HepG2 (cell line): ENCODE data around the gene RSPRY1. TPM values are rescaled to one million over a fixed set of nuclear protein-coding genes. Genes with fewer than 3 reads are reported as not detected.
A peak's percentile ranks its signal among the peaks of the same experiment; 100 is the strongest.

ENCODE experiments used
- ATAC-seq: fragments of 200-7000 bp; cut with Tn5 transposase; 3 replicates; pipeline ENCODE4 v1.9.1; 2020; ENCODE audit warnings: mild to moderate bottlenecking, moderate library complexity
- Bru-seq: library from RNA; stranded (reverse); fragments of 400-500 nt; gene quantifications from one replicate; lab custom pipeline; 2021; lab: Mats Ljungman, UMichigan
- BruChase-seq, 2 experiments: library from RNA; stranded (reverse); fragments of 400-500 nt; gene quantifications; one replicate each; lab custom pipeline; 2021; lab: Mats Ljungman, UMichigan
- BruUV-seq: library from RNA; stranded (reverse); fragments of 400-500 nt; replicated peaks from 2 replicates; lab custom pipeline; 2021; lab: Mats Ljungman, UMichigan
- CTCF ChIA-PET: fragments of 300-600 bp; formaldehyde crosslinking; extraction: SDS; loops from one replicate; lab custom pipeline; 2021; ENCODE audit warnings: low total read pairs, inconsistent platforms, low intra/inter-chr PET ratio; lab: Yijun Ruan, JAX
- POLR2A ChIA-PET: fragments of 350-600 bp; sonication (Branson Sonifier 250); formaldehyde crosslinking; loops from one replicate; lab custom pipeline; 2020; ENCODE audit warnings: antibody characterized with exemption, inconsistent platforms; lab: Yijun Ruan, JAX
- DNase-seq: peaks from one replicate; pipeline ENCODE4 v3.0.0-alpha.2; 2015; ENCODE audit warnings: low spot score
- FAIRE-seq: peaks from 3 replicates; lab custom pipeline; 2011; peaks lifted over from hg19 to GRCh38; lab: Jason Lieb, UNC
- H2AFZ ChIP-seq: one replicate; pipeline ENCODE4 v1.6.1; 2011; ENCODE audit warnings: low read length, inconsistent platforms
- H3K27ac ChIP-seq: fragments of 300-600 bp; 3 replicates; pipeline ENCODE4 v1.8.0; 2011; ENCODE audit warnings: mixed run types, mild to moderate bottlenecking, mixed read lengths, low read length, inconsistent platforms; ENCODE audit not compliant: insufficient read depth; ENCODE audit errors: extremely low read length
- H3K27me3 ChIP-seq, 2 experiments: fragments of 200-600 bp in 1 of 2; 2 replicates in 1 of 2; 3 replicates in 1 of 2; pipeline versions ENCODE4 v1.6.0 to v1.8.0; 2011; ENCODE audit warnings: low read length in 2 of 2, mild to moderate bottlenecking in 2 of 2, moderate library complexity in 2 of 2, inconsistent platforms in 1 of 2; ENCODE audit not compliant: insufficient read depth in 2 of 2, control insufficient read depth in 1 of 2
- H3K36me3 ChIP-seq, 2 experiments: fragments of 200-600 bp in 1 of 2; replicated peaks in 1 of 2; 2 replicates in 1 of 2; 3 replicates in 1 of 2; pipeline versions ENCODE4 v1.5.1 to v1.8.0; 2011; ENCODE audit warnings: low read length in 2 of 2, inconsistent platforms in 1 of 2; ENCODE audit not compliant: insufficient read depth in 2 of 2, control insufficient read depth in 1 of 2
- H3K4me1 ChIP-seq: 2 replicates; pipeline ENCODE4 v1.5.1; 2012; ENCODE audit warnings: low read length, inconsistent platforms; ENCODE audit not compliant: insufficient read depth
- H3K4me2 ChIP-seq: 2 replicates; pipeline ENCODE4 v1.6.0; 2011; ENCODE audit warnings: low read depth, low read length, inconsistent platforms
- H3K4me3 ChIP-seq, 3 experiments: fragments of 200-600 bp in 1 of 3; sonication (generic), shearing (Covaris generic) in 1 of 3; replicated peaks in 1 of 3; 2 replicates each; pipeline ENCODE4 v1.5.1; 2011 to 2016; ENCODE audit warnings: low read length in 3 of 3, inconsistent platforms in 2 of 3, low read depth in 2 of 3, mild to moderate bottlenecking in 2 of 3, control low read depth in 1 of 3, mixed read lengths in 1 of 3; ENCODE audit not compliant: insufficient read depth in 1 of 3
- H3K79me2 ChIP-seq: one replicate; pipeline ENCODE4 v1.6.1; 2011; ENCODE audit warnings: low read length, inconsistent platforms; ENCODE audit not compliant: insufficient read depth
- H3K9ac ChIP-seq: 2 replicates; pipeline ENCODE4 v1.6.0; 2011; ENCODE audit warnings: mild to moderate bottlenecking, low read depth, low read length, inconsistent platforms; ENCODE audit not compliant: insufficient read depth
- H3K9me3 ChIP-seq: 2 replicates; pipeline ENCODE4 v1.5.1; 2012; ENCODE audit warnings: mild to moderate bottlenecking, low read length
- H4K20me1 ChIP-seq: 2 replicates; pipeline ENCODE4 v1.6.0; 2011; ENCODE audit warnings: inconsistent platforms, mild to moderate bottlenecking, low read length, moderate library complexity; ENCODE audit not compliant: insufficient read depth
- MXI1 ChIP-seq: IDR thresholded peaks from 3 replicates; pipeline ENCODE4 v1.6.1; 2012; ENCODE audit warnings: low read depth, low read length, inconsistent platforms, borderline replicate concordance
- NFE2 ChIP-seq: sonication (generic); formaldehyde crosslinking; IDR thresholded peaks from 2 replicates; pipeline ENCODE4 v1.4.0; 2020; ENCODE audit warnings: missing genetic modification reagents
- SIX4 ChIP-seq: sonication (generic); formaldehyde crosslinking; IDR thresholded peaks from 2 replicates; pipeline ENCODE4 v1.4.0; 2020; ENCODE audit warnings: missing genetic modification reagents
- TAF15 ChIP-seq: fragments of 200-400 bp; formaldehyde crosslinking; IDR thresholded peaks from one replicate; pipeline ENCODE4 v1.6.1; 2018; ENCODE audit warnings: mild to moderate bottlenecking, low read depth, low read length; ENCODE audit not compliant: poor library complexity, severe bottlenecking
- YY1 ChIP-seq: IDR thresholded peaks from 2 replicates; pipeline ENCODE4 v1.6.1; 2011; ENCODE audit warnings: low read length, low read depth, moderate library complexity, mild to moderate bottlenecking; ENCODE audit not compliant: insufficient read depth, insufficient replicate concordance
- ZNF670 ChIP-seq: sonication (generic); formaldehyde crosslinking; IDR thresholded peaks from 2 replicates; pipeline ENCODE4 v1.8.0; 2022; ENCODE audit warnings: mild to moderate bottlenecking, missing genetic modification reagents, borderline replicate concordance
- WGBS: methylation state at CpG from one replicate; pipeline ENCODE4 v1.1.6; 2017; ENCODE audit warnings: low lambda C conversion rate; 5-methylcytosine and 5-hydroxymethylcytosine counted together
- in situ Hi-C: cut with HindIII; loops from 2 replicates; pipeline ENCODE4 v1.10.0; 2017; ENCODE audit warnings: low pct_unique_long_range_greater_than_20kb; ENCODE audit not compliant: extremely low pct_ligation_motif_present
- intact Hi-C: fragments of 100-400 bp; cut with micrococcal nuclease; formaldehyde crosslinking; loops from one replicate; pipeline ENCODE4 v1.10.0; 2022; ENCODE audit not compliant: unreplicated experiment
- long read RNA-seq, 2 experiments: library from RNA in 1 of 2; library from polyadenylated mRNA in 1 of 2; stranded (forward) in 1 of 2; unstranded in 1 of 2; transcript quantifications; one replicate each; pipeline ENCODE4 v2.0.0, GENCODE V29; 2019 to 2022
- polyA minus RNA-seq, 3 experiments: library from RNA; depleted of rRNA, polyadenylated mRNA; stranded (reverse); fragments of >200 nt; gene quantifications; 2 replicates each; pipeline ENCODE4 v1.2.3, GENCODE V29; 2011; ENCODE audit warnings: low replicate concordance in 1 of 3
- polyA plus RNA-seq, 8 experiments: library from polyadenylated mRNA; depleted of rRNA in 3 of 8; stranded (reverse) in 7 of 8; unstranded in 1 of 8; fragments of >200 nt; fragmentation: Illumina TruSeq in 4 of 8; extraction: Trizol in 4 of 8; gene quantifications; 2 replicates each; pipeline versions ENCODE4 v1.2.1 to v1.2.3, GENCODE V29; 2011 to 2016; ENCODE audit warnings: low read depth in 4 of 8, missing spikeins in 1 of 8, mixed read lengths in 1 of 8; ENCODE audit not compliant: insufficient read depth in 1 of 8
- total RNA-seq, 5 experiments: library from RNA; depleted of rRNA; stranded (reverse); fragments of >200 nt; fragmentation: Illumina TruSeq; extraction: Trizol; gene quantifications; 2 replicates each; pipeline ENCODE4 v1.2.3, GENCODE V29; 2016; ENCODE audit warnings: low read depth in 1 of 5
- TF ChIP-seq, protein P1 (sequence below): sonication (generic); formaldehyde crosslinking; IDR thresholded peaks from 2 replicates; pipeline ENCODE4 v1.5.1; 2020; ENCODE audit warnings: mild to moderate bottlenecking, missing genetic modification reagents, moderate library complexity
- TF ChIP-seq, protein P2 (sequence below): sonication (generic); formaldehyde crosslinking; IDR thresholded peaks from 2 replicates; pipeline ENCODE4 v1.4.0; 2020; ENCODE audit warnings: missing genetic modification reagents
- TF ChIP-seq, protein P3 (sequence below): IDR thresholded peaks from 2 replicates; pipeline ENCODE4 v1.6.1; 2012; ENCODE audit warnings: low read depth, low read length, improper control_type of control experiment

The RSPRY1 gene
- total RNA-seq (2016; rRNA removed; fragmentation: Illumina TruSeq; extraction: Trizol) (51.7 and 53.4 TPM in 2 replicates), polyA plus RNA-seq (2011; rRNA removed) (47.9 and 61.0 TPM in 2 replicates), polyA minus RNA-seq (2011; rRNA and poly(A)+ RNA removed; ENCODE audit: low replicate concordance) (45.2 and 96.4 TPM in 2 replicates), Bru-seq, nascent RNA (percentile 91 among the genes with signal in this experiment), BruChase-seq, experiment 1, labeled RNA remaining after a 6-hour chase (percentile 88 among the genes with signal in this experiment), BruChase-seq, experiment 2, labeled RNA remaining after a 2-hour chase (percentile 93 among the genes with signal in this experiment)
- 19.0 and 20.1 TPM in 2 replicates for total RNA-seq (2016; cell fraction: cytosol; rRNA removed; fragmentation: Illumina TruSeq; extraction: Trizol; ENCODE audit: low read depth)
- 53.8 and 54.3 TPM in 2 replicates for total RNA-seq (2016; cell fraction: insoluble cytoplasmic fraction; rRNA removed; fragmentation: Illumina TruSeq; extraction: Trizol)
- 36.2 and 36.7 TPM in 2 replicates for total RNA-seq (2016; cell fraction: membrane; rRNA removed; fragmentation: Illumina TruSeq; extraction: Trizol)
- 57.5 and 60.4 TPM in 2 replicates for total RNA-seq (2016; cell fraction: nucleus; rRNA removed; fragmentation: Illumina TruSeq; extraction: Trizol)
- polyA plus RNA-seq (2011; cell fraction: cytosol; rRNA removed) = 26.9 and 41.0 TPM in 2 replicates
- 39.4 and 42.0 TPM in 2 replicates for polyA plus RNA-seq (2011; cell fraction: nucleus; rRNA removed)
- polyA plus RNA-seq (2012) = 27.1 and 34.3 TPM in 2 replicates
- 3.4 and 3.7 TPM in 2 replicates for polyA plus RNA-seq (2016; cell fraction: cytosol; fragmentation: Illumina TruSeq; extraction: Trizol; ENCODE audit: low read depth)
- polyA plus RNA-seq (2016; cell fraction: insoluble cytoplasmic fraction; fragmentation: Illumina TruSeq; extraction: Trizol; ENCODE audit: low read depth) = 43.2 and 52.1 TPM in 2 replicates
- polyA plus RNA-seq (2016; cell fraction: membrane; fragmentation: Illumina TruSeq; extraction: Trizol; ENCODE audit: low read depth) = 13.3 and 17.1 TPM in 2 replicates
- 51.5 and 57.9 TPM in 2 replicates for polyA plus RNA-seq (2016; cell fraction: nucleus; fragmentation: Illumina TruSeq; extraction: Trizol; ENCODE audit: insufficient read depth, low read depth)
- 68.9 and 72.7 TPM in 2 replicates for polyA minus RNA-seq (2011; cell fraction: cytosol; rRNA and poly(A)+ RNA removed)
- polyA minus RNA-seq (2011; cell fraction: nucleus; rRNA and poly(A)+ RNA removed) = 128 and 149 TPM in 2 replicates
- long read RNA-seq, experiment 1, transcript RSPRY1-201 (15 exons, 3,547 nt) = major isoform, 8 of 45 reads
- long read RNA-seq, experiment 1, partial matches to known transcripts = 18 of 45 reads
- long read RNA-seq, experiment 1, other reads (novel, unspliced or antisense) = 17 of 45 reads
- long read RNA-seq, experiment 2, partial matches to known transcripts = 3 of 40 reads
- long read RNA-seq, experiment 2, other reads (novel, unspliced or antisense) = 36 of 40 reads

DNA sequence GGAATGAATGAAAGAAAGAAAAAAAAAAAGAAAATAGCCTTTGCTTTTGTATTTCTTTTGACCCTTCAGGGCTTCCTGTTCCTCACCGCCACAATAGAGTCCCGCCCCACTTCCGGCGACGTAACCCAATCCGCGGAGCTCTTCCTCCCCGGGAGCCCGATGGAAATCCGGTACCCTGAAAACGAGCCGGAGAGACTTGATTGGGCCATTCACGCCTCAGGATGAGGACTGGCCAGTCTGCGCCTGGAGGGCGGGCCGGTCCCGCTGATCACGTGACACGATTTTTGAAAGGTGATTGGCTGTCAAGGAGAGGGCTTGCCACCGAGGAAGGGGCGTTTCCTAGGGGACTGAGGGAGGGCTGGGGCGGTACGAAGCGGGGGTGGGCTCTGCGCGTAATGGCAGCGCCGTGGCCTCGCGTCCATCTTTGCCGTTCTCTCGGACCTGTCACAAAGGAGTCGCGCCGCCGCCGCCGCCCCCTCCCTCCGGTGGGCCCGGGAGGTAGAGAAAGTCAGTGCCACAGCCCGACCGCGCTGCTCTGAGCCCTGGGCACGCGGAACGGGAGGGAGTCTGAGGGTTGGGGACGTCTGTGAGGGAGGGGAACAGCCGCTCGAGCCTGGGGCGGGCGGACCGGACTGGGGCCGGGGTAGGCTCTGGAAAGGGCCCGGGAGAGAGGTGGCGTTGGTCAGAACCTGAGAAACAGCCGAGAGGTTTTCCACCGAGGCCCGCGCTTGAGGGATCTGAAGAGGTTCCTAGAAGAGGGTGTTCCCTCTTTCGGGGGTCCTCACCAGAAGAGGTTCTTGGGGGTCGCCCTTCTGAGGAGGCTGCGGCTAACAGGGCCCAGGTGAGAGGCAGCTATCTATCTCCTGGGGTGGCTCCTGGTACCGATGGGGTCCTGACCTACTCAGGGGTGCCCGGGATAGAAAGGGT is at the start of gene RSPRY1, which contains the start of gene PSME3IP1:
RSPRY1 (plus strand) TSS at position 385 of the 927 bp plus-strand sequence. CDS start 18,330 bp downstream, outside the sequence.
PSME3IP1 (minus strand) TSS at position 95 of the 927 bp plus-strand sequence. CDS start 12,185 bp downstream, outside the sequence.
- in situ Hi-C loops = loop anchor here (5.0 kb wide), 1 partner anchor 96 kb away; the partner anchor contains the start of gene PLLP
- WGBS = under 1% methylated on average over 53 of the region's 64 CpGs
- Histone ChIP-seq H4K20me1 (peaks cover 9% of the 10 kb centered on the region), H3K36me3 (peaks cover 2 to 8% of the 10 kb centered on the region in 2 experiments; a peak in 4 of 5 replicates), H3K4me1 (peaks cover 51% of the 10 kb centered on the region), H3K4me2 (peak within 1 kb of the TSS; percentile 89), H3K4me3 (peak within 1 kb of the TSS; percentile 93 to 99 (median 94)), H3K27me3 (no peaks in the 10 kb centered on the region; a peak in 2 of 5 replicates), H3K9ac (peak within 1 kb of the TSS; percentile 93), H3K9me3 (no peaks in the 10 kb centered on the region), H2AFZ (no peak within 1 kb of the TSS), H3K79me2 (peaks cover 78% of the 10 kb centered on the region), H3K27ac (peak within 1 kb of the TSS; percentile 82)
- ATAC-seq (peak; percentile 94), FAIRE-seq (peak; percentile 94), DNase-seq (peak; percentile 100)
- intact Hi-C loops = loop anchor here (1.0 to 5.0 kb wide), 4 partner anchors 8 to 111 kb away; partner anchors contain the start of genes ARL2BP and PLLP
- CTCF ChIA-PET = no interaction called here
- no TSS peak for BruUV-seq
- POLR2A ChIA-PET = interaction anchor here (0.6 to 3.4 kb wide), 29 partner anchors 7 to 943 kb away, joined by 3 to 33 read pairs (median 4); partner anchors contain the start of genes ARL2BP, CFAP20, CIAPIN1 and COQ9
- peak; percentile 96 for TF ChIP-seq YY1
- peak; percentile 77; the same call in 1 of the 3 replicates for TF ChIP-seq MXI1
- TF ChIP-seq TAF15 = no peak
- TF ChIP-seq NFE2 (CRISPR knock-in tag) = no peak
- TF ChIP-seq, protein P1, sequence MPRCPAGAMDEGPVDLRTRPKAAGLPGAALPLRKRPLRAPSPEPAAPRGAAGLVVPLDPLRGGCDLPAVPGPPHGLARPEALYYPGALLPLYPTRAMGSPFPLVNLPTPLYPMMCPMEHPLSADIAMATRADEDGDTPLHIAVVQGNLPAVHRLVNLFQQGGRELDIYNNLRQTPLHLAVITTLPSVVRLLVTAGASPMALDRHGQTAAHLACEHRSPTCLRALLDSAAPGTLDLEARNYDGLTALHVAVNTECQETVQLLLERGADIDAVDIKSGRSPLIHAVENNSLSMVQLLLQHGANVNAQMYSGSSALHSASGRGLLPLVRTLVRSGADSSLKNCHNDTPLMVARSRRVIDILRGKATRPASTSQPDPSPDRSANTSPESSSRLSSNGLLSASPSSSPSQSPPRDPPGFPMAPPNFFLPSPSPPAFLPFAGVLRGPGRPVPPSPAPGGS (CRISPR knock-in tag) = 0 out of 2 replicates have a peak, but pooled peaks have one; percentile 44
- peak; percentile 32; the same call in 1 of the 2 replicates for TF ChIP-seq SIX4
- TF ChIP-seq, protein P2, sequence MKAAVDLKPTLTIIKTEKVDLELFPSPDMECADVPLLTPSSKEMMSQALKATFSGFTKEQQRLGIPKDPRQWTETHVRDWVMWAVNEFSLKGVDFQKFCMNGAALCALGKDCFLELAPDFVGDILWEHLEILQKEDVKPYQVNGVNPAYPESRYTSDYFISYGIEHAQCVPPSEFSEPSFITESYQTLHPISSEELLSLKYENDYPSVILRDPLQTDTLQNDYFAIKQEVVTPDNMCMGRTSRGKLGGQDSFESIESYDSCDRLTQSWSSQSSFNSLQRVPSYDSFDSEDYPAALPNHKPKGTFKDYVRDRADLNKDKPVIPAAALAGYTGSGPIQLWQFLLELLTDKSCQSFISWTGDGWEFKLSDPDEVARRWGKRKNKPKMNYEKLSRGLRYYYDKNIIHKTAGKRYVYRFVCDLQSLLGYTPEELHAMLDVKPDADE (CRISPR knock-in tag) = no peak
- TF ChIP-seq, protein P3, sequence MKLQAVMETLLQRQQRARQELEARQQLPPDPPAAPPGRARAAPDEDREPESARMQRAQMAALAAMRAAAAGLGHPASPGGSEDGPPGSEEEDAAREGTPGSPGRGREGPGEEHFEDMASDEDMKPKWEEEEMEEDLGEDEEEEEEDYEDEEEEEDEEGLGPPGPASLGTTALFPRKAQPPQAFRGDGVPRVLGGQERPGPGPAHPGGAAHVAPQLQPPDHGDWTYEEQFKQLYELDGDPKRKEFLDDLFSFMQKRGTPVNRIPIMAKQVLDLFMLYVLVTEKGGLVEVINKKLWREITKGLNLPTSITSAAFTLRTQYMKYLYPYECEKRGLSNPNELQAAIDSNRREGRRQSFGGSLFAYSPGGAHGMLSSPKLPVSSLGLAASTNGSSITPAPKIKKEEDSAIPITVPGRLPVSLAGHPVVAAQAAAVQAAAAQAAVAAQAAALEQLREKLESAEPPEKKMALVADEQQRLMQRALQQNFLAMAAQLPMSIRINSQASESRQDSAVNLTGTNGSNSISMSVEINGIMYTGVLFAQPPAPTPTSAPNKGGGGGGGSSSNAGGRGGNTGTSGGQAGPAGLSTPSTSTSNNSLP = no peak
- peak; percentile 87 for TF ChIP-seq ZNF670
